Testis (tissue), 3 donors: Measurements from ENCODE around the gene ELOVL1. TPM values are rescaled to one million over a fixed set of nuclear protein-coding genes. Genes with fewer than 3 reads are reported as not detected.

ENCODE experiments used
- DNase-seq: peaks from one replicate; pipeline ENCODE4 v3.0.0-alpha.2; 2019
- H3K27ac ChIP-seq, 2 donors: fragments of 200-600 bp; sonication (generic); one replicate each; pipeline ENCODE4 v1.5.1; 2019
- H3K27me3 ChIP-seq: fragments of 200-600 bp; sonication (generic); one replicate; pipeline ENCODE4 v1.5.1; 2019
- H3K36me3 ChIP-seq: fragments of 200-600 bp; sonication (generic); one replicate; pipeline ENCODE4 v1.5.1; 2017; ENCODE audit warnings: low read depth; ENCODE audit errors: missing control alignments
- H3K4me1 ChIP-seq: fragments of 200-600 bp; sonication (generic); one replicate; pipeline ENCODE4 v1.5.1; 2019
- H3K4me3 ChIP-seq, 2 donors: fragments of 200-600 bp; sonication (generic); one replicate each; pipeline ENCODE4 v1.5.1; 2017 to 2019
- H3K9me3 ChIP-seq: fragments of 200-600 bp; sonication (generic); one replicate; pipeline ENCODE4 v1.5.1; 2017
- POLR2A ChIP-seq: fragments of 450-650 bp; IDR thresholded peaks from one replicate; pipeline ENCODE4 v1.6.1; 2017; ENCODE audit warnings: antibody characterized with exemption, mild to moderate bottlenecking, moderate library complexity
- WGBS, 2 donors: methylation state at CpG; one replicate each; pipeline ENCODE4 v1.1.5; 2018; 5-methylcytosine and 5-hydroxymethylcytosine counted together
- intact Hi-C: fragments of 100-400 bp; cut with DNase I; formaldehyde crosslinking; loops from one replicate; pipeline ENCODE4 v1.15.1; 2023; ENCODE audit warnings: low total_unique reads
- polyA plus RNA-seq: library from polyadenylated mRNA; stranded (reverse); fragments of 350-450 nt; fragmentation: Illumina TruSeq; extraction: RNeasy Lipid Tissue Mini Kit (QIAGEN cat#74804); gene quantifications from one replicate; pipeline ENCODE4 v1.2.3, GENCODE V29; 2014; ENCODE audit warnings: low read depth, low replicate concordance; ENCODE audit not compliant: insufficient read depth
- total RNA-seq, 2 donors: library from RNA; depleted of rRNA; stranded (reverse); fragments of >200 nt; gene quantifications; one replicate each; pipeline ENCODE4 v1.2.3, GENCODE V29; 2016
- TF ChIP-seq, protein P1 (sequence below), 3 experiments: fragments of 450-650 bp in 2 of 3; fragments of 200-600 bp in 1 of 3; sonication (generic) in 1 of 3; IDR thresholded peaks; one replicate each; pipeline ENCODE4 v1.5.1; 2016 to 2019; ENCODE audit warnings: antibody characterized with exemption in 3 of 3, mild to moderate bottlenecking in 2 of 3, moderate library complexity in 1 of 3

ELOVL1 gene
- total and polyA plus RNA-seq, 3 donors from 2014 or later: 30.6 to 51.5 (median 40.1) TPM

DNA sequence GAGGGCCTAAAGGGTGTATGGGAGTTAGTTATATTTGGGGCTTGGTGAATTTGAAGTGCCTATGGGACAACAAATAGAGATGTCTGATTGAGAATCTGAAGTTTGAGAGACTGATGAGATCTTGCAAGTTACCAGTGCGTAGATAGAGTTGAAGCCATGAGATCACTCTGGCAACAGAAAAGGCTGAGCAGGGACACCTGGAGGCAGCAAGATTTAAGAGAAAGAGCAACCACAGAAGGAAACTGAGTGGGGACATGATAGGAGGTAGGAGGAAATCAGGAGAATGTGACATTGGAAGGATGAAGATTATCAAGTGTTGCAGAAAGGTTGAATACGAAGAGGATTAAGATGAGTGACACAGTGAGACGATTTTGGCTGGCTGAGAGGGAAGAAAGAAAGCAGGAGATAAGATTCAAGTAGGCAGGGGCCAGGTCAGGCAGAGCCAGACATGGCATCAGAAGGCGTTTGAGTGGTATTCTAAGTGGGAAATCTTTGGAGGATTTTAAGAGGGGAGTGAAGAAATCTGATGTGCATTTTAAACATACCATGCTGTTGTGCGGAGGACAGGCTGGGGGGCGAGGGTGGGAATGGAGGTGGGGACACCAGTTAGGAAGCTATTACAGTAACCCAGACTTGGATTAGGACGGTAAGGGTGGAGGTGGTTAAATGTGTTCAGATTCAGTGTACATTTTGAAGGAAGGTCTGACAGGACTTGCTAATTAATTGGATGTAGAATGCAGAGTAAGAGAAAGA, 33.2 kb downstream of the ELOVL1 start:
- DNase-seq: no peak
- no peak overlapping the region for H3K4me3 ChIP-seq
- TF ChIP-seq, protein P1, sequence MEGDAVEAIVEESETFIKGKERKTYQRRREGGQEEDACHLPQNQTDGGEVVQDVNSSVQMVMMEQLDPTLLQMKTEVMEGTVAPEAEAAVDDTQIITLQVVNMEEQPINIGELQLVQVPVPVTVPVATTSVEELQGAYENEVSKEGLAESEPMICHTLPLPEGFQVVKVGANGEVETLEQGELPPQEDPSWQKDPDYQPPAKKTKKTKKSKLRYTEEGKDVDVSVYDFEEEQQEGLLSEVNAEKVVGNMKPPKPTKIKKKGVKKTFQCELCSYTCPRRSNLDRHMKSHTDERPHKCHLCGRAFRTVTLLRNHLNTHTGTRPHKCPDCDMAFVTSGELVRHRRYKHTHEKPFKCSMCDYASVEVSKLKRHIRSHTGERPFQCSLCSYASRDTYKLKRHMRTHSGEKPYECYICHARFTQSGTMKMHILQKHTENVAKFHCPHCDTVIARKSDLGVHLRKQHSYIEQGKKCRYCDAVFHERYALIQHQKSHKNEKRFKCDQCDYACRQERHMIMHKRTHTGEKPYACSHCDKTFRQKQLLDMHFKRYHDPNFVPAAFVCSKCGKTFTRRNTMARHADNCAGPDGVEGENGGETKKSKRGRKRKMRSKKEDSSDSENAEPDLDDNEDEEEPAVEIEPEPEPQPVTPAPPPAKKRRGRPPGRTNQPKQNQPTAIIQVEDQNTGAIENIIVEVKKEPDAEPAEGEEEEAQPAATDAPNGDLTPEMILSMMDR (IDR thresholded peaks at IDR 0.05): no peak
- no peak for TF ChIP-seq POLR2A
- 78 to 84% methylated on average over 7 of the region's 7 CpGs for WGBS, 2 donors
- H3K4me1 ChIP-seq: peaks cover 3% of the 10 kb centered on the region
- intact Hi-C loops: no loop called here
- no peaks in the 10 kb centered on the region for H3K9me3 ChIP-seq
- no peaks in the 10 kb centered on the region for H3K36me3 ChIP-seq
- H3K27ac ChIP-seq: no peak overlapping the region
- no peaks in the 10 kb centered on the region for H3K27me3 ChIP-seq

- no peak for TF ChIP-seq POLR2A
- TF ChIP-seq, protein P1 (IDR thresholded peaks at IDR 0.05): no peak
- no peak overlapping the region for H3K4me3 ChIP-seq
- WGBS, 2 donors: 95 to 100% methylated on average over 5 of the region's 5 CpGs
- no peaks in the 10 kb centered on the region for H3K9me3 ChIP-seq
- H3K36me3 ChIP-seq: no peaks in the 10 kb centered on the region
- no peak for DNase-seq
- no peaks in the 10 kb centered on the region for H3K27me3 ChIP-seq
- no peak overlapping the region for H3K27ac ChIP-seq
- H3K4me1 ChIP-seq: peaks cover 3% of the 10 kb centered on the region
- intact Hi-C loops: no loop called here
Observed at GRCh38 chr1:43331688-43332087, 36.1 kb downstream of the ELOVL1 start.

DNA sequence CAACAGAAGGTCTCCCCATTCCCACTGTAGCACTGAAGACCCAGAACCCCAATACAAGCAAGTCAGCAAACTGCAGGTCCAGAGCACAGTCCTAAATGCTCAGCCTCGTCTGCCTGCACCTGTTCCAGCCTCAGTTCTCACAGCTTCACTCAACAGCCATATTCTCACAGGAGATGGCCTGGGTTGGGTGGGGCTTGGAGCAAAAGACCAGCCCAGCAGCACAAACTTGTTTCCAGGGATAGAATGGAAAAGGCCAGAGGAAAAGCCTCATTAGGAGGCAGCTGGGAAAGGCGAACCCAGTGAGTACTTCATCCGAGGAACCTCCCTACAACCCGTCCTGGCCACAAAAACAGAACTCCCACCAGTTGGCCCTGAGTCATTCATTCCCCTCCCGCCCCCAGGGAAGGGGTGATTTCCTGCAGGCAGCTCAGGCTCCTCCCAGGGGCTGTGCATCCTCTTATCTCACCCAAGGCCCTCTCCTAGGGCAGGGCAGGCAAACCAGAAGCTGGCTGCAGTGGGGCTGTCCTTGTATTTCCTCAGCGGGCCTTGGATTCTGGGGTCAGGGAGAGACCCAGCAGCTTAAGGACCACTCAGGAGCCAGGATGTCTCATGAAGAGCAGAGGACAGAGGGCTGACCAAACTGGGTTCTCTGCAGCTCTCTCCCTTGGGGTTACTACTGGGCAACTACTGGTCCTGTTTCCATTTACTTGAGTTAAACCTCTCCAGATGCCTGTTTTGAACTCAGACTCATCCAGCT, 37.6 kb downstream of the ELOVL1 start:
- Histone ChIP-seq H3K4me1 (peaks cover 3% of the 10 kb centered on the region), H3K27ac (no peak overlapping the region), H3K9me3 (no peaks in the 10 kb centered on the region), H3K4me3 (no peak overlapping the region), H3K36me3 (no peaks in the 10 kb centered on the region), H3K27me3 (no peaks in the 10 kb centered on the region)
- TF ChIP-seq, protein P1 (IDR thresholded peaks at IDR 0.05): no peak
- TF ChIP-seq POLR2A: no peak
- 32 to 47% methylated on average over 5 to 6 of the region's 6 CpGs for WGBS, 2 donors
- DNase-seq: peak; percentile 25
- intact Hi-C loops: no loop called here

DNA sequence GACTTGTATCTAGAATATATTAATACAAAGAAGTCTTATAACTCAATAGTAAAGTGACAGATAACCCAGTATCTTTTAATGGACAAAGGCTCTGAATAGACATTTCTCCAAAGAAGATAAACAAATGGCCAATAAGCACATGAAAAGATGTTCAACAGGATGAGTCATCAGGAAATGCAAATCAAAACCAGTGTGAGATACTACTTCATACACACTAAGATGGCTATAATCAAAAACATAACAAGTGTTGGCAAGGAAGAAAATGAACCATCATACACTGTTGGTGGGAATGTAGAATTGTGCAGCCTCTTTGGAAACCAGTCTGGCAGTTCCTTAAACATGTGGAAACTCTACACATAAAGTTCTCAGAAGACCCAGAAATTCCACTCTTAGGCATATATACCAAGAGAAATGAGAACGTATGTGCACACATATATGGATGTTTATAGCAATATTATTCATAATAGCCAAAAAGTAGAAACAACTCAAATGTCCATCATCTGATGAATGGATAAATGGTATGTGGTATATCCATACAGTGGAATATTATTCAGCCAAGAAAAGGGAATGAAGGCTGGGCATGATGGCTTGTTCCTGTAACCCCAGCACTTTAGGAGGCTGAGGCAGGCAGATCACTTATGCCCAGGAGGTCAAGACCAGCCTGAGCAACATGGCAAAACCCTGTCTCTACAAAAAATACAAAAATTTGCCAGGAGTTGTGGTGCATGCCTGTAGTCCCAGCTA, 40.1 kb downstream of the ELOVL1 start:
- peaks cover 3% of the 10 kb centered on the region for H3K4me1 ChIP-seq
- TF ChIP-seq POLR2A: no peak
- TF ChIP-seq, protein P1 (IDR thresholded peaks at IDR 0.05): no peak
- no peaks in the 10 kb centered on the region for H3K9me3 ChIP-seq
- 96 to 100% methylated on average over 1 of the region's 1 CpG for WGBS, 2 donors
- H3K27me3 ChIP-seq: no peaks in the 10 kb centered on the region
- DNase-seq: no peak
- H3K4me3 ChIP-seq: no peak overlapping the region
- intact Hi-C loops: no loop called here
- no peak overlapping the region for H3K27ac ChIP-seq
- no peaks in the 10 kb centered on the region for H3K36me3 ChIP-seq
